H9 (cell line): ENCODE data around the gene C1RL. TPM values are rescaled to one million over a fixed set of nuclear protein-coding genes. Genes with fewer than 3 reads are reported as not detected.

Experiments used
- DNase-seq: peaks from one replicate; pipeline ENCODE4 v3.0.0-alpha.2; 2017
- H2AFZ ChIP-seq: one replicate; pipeline ENCODE4 v1.6.1; 2013; ENCODE audit warnings: mild to moderate bottlenecking, low read length, control low read depth, moderate library complexity
- H2AK5ac ChIP-seq: 2 replicates; pipeline ENCODE4 v1.6.1; 2013; ENCODE audit warnings: low read length, control low read depth, mixed read lengths; ENCODE audit not compliant: insufficient read length
- H2BK120ac ChIP-seq: one replicate; pipeline ENCODE4 v1.6.1; 2013; ENCODE audit warnings: low read depth, mild to moderate bottlenecking, low read length, control low read depth, inconsistent platforms; ENCODE audit not compliant: poor library complexity, severe bottlenecking
- H2BK12ac ChIP-seq: 2 replicates; pipeline ENCODE4 v1.6.1; 2013; ENCODE audit warnings: low read length, control low read depth, mixed read lengths, low read depth; ENCODE audit not compliant: insufficient read length
- H2BK15ac ChIP-seq: 2 replicates; pipeline ENCODE4 v1.6.1; 2013; ENCODE audit warnings: low read depth, low read length, control low read depth
- H2BK20ac ChIP-seq: one replicate; pipeline ENCODE4 v1.6.1; 2013; ENCODE audit warnings: low read depth, mild to moderate bottlenecking, low read length, control low read depth, inconsistent platforms; ENCODE audit not compliant: poor library complexity, severe bottlenecking
- H2BK5ac ChIP-seq: 2 replicates; pipeline ENCODE4 v1.6.1; 2013; ENCODE audit warnings: low read length, control low read depth, mixed read lengths; ENCODE audit not compliant: insufficient read length
- H3K14ac ChIP-seq: 2 replicates; pipeline ENCODE4 v1.6.1; 2013; ENCODE audit warnings: low read length, control low read depth; ENCODE audit not compliant: insufficient read depth
- H3K18ac ChIP-seq: 2 replicates; pipeline ENCODE4 v1.6.1; 2013; ENCODE audit warnings: low read depth, mild to moderate bottlenecking, mixed read lengths, low read length, control low read depth; ENCODE audit not compliant: insufficient read length
- H3K23ac ChIP-seq: 2 replicates; pipeline ENCODE4 v1.6.1; 2013; ENCODE audit warnings: low read length, control low read depth, mixed read lengths, low read depth; ENCODE audit not compliant: insufficient read length
- H3K23me2 ChIP-seq: 2 replicates; pipeline ENCODE4 v1.6.1; 2013; ENCODE audit warnings: low read depth, mild to moderate bottlenecking, mixed read lengths, low read length, control low read depth; ENCODE audit not compliant: insufficient read length, poor library complexity, severe bottlenecking
- H3K27ac ChIP-seq: 2 replicates; pipeline ENCODE4 v1.5.1; 2013; ENCODE audit warnings: low read length, control low read depth, mixed read lengths, low read depth; ENCODE audit not compliant: insufficient read length
- H3K27me3 ChIP-seq: 2 replicates; pipeline ENCODE4 v1.6.1; 2013; ENCODE audit warnings: low read length, control low read depth, inconsistent platforms; ENCODE audit not compliant: insufficient read depth
- H3K4ac ChIP-seq: 2 replicates; pipeline ENCODE4 v1.6.1; 2013; ENCODE audit warnings: low read depth, mild to moderate bottlenecking, control low read depth, inconsistent platforms, low read length, moderate library complexity
- H3K4me1 ChIP-seq: 2 replicates; pipeline ENCODE4 v1.6.1; 2013; ENCODE audit warnings: low read length, control low read depth, inconsistent platforms; ENCODE audit not compliant: insufficient read depth
- H3K4me2 ChIP-seq: 2 replicates; pipeline ENCODE4 v1.6.1; 2013; ENCODE audit warnings: low read length, control low read depth, mixed read lengths; ENCODE audit not compliant: insufficient read length, insufficient read depth
- H3K56ac ChIP-seq: 2 replicates; pipeline ENCODE4 v1.6.1; 2013; ENCODE audit warnings: low read depth, mild to moderate bottlenecking, mixed read lengths, low read length, control low read depth; ENCODE audit not compliant: insufficient read length
- H3K79me1 ChIP-seq: 2 replicates; pipeline ENCODE4 v1.6.1; 2013; ENCODE audit warnings: low read depth, mild to moderate bottlenecking, moderate library complexity, low read length, control low read depth, inconsistent platforms; ENCODE audit not compliant: insufficient read depth, poor library complexity, severe bottlenecking
- H3K79me2 ChIP-seq: 2 replicates; pipeline ENCODE4 v1.6.1; 2013; ENCODE audit warnings: low read length, control low read depth, inconsistent platforms; ENCODE audit not compliant: insufficient read depth
- H3K9ac ChIP-seq: 2 replicates; pipeline ENCODE4 v1.6.1; 2013; ENCODE audit warnings: low read length, control low read depth, mixed read lengths; ENCODE audit not compliant: insufficient read length; ENCODE audit errors: extremely low read depth
- H3K9me3 ChIP-seq: one replicate; pipeline ENCODE4 v1.6.1; 2013; ENCODE audit warnings: low read depth, low read length, inconsistent platforms; ENCODE audit not compliant: control insufficient read depth
- H3T11ph ChIP-seq: one replicate; pipeline ENCODE4 v1.6.1; 2013; ENCODE audit warnings: mild to moderate bottlenecking, low read length, control low read depth, inconsistent platforms
- H4K20me1 ChIP-seq: one replicate; pipeline ENCODE4 v1.6.1; 2013; ENCODE audit not compliant: control insufficient read depth, insufficient read length, insufficient read depth
- H4K5ac ChIP-seq: 2 replicates; pipeline ENCODE4 v1.6.1; 2013; ENCODE audit warnings: low read depth, mild to moderate bottlenecking, mixed read lengths, low read length, control low read depth; ENCODE audit not compliant: insufficient read length
- H4K8ac ChIP-seq: replicated peaks from 2 replicates; pipeline ENCODE4 v1.6.1; 2013; ENCODE audit warnings: low read length, control low read depth, mixed read lengths, low read depth; ENCODE audit not compliant: insufficient read length
- H4K91ac ChIP-seq: 2 replicates; pipeline ENCODE4 v1.6.1; 2013; ENCODE audit warnings: low read depth, mild to moderate bottlenecking, moderate library complexity, mixed read lengths, low read length, control low read depth; ENCODE audit not compliant: insufficient read length
- H3K27ac Mint-ChIP-seq, 3 experiments: 2 replicates in 2 of 3; 3 replicates in 1 of 3; pipeline ENCODE4 v1.8.0; 2020 to 2021; ENCODE audit warnings: mixed read lengths in 3 of 3, mild to moderate bottlenecking in 1 of 3, moderate library complexity in 1 of 3
- H3K27me3 Mint-ChIP-seq: 2 replicates; pipeline ENCODE4 v1.8.0; 2021; ENCODE audit warnings: low read depth, mild to moderate bottlenecking, moderate library complexity, mixed read lengths
- H3K36me3 Mint-ChIP-seq, 3 experiments: 2 replicates in 2 of 3; 3 replicates in 1 of 3; pipeline ENCODE4 v1.8.0; 2020 to 2021; ENCODE audit warnings: low read depth in 3 of 3, mixed read lengths in 3 of 3; ENCODE audit not compliant: insufficient read depth in 1 of 3
- H3K4me1 Mint-ChIP-seq, 2 experiments: 2 replicates each; pipeline ENCODE4 v1.8.0; 2020; ENCODE audit warnings: mixed read lengths in 2 of 2
- H3K4me3 Mint-ChIP-seq, 2 experiments: 2 replicates in 1 of 2; 3 replicates in 1 of 2; pipeline ENCODE4 v1.8.0; 2020 to 2021; ENCODE audit warnings: mild to moderate bottlenecking in 2 of 2, mixed read lengths in 2 of 2, moderate library complexity in 1 of 2
- H3K9me3 Mint-ChIP-seq, 2 experiments: 2 replicates in 1 of 2; 3 replicates in 1 of 2; pipeline ENCODE4 v1.8.0; 2020; ENCODE audit warnings: mild to moderate bottlenecking in 2 of 2, mixed read lengths in 2 of 2, moderate library complexity in 1 of 2
- CTCF ChIP-seq: fragments of 200-600 bp; sonication (generic); conservative IDR thresholded peaks from 3 replicates; pipeline ENCODE4 v1.8.0; 2021; ENCODE audit warnings: antibody characterized with exemption, mild to moderate bottlenecking
- WGBS: extraction: QIAGEN DNeasy Blood & Tissue Kit; methylation state at CpG from one replicate; pipeline ENCODE4 v1.1.7; 2013; ENCODE audit warnings: missing lambda C conversion rate, low lambda C conversion rate, mixed read lengths; ENCODE audit not compliant: insufficient read length; ENCODE audit errors: extremely low coverage; 5-methylcytosine and 5-hydroxymethylcytosine counted together
- total RNA-seq: library from RNA; stranded (reverse); gene quantifications from 2 replicates; pipeline ENCODE4 v1.2.1, GENCODE V29; 2021

Gene C1RL
- total RNA-seq, 1 experiment from 2014 or later: 15.1 TPM

- H3K4me2 ChIP-seq: no peak overlapping the region
- no peak overlapping the region for H3K56ac ChIP-seq
- H3K4ac ChIP-seq: no peak overlapping the region
- H2BK20ac ChIP-seq: no peak overlapping the region
- H3K27me3 ChIP-seq: no peaks in the 10 kb centered on the region
- no peak overlapping the region for H2AK5ac ChIP-seq
- H2AFZ ChIP-seq: no peak overlapping the region
- no peaks in the 10 kb centered on the region for H3K4me1 ChIP-seq
- H4K8ac ChIP-seq: no peak overlapping the region
- no peak overlapping the region for H4K91ac ChIP-seq
- Mint-ChIP-seq H3K4me3 (no peak overlapping the region), H3K9me3 (no peaks in the 10 kb centered on the region), H3K27me3 (peaks cover 8% of the 10 kb centered on the region), H3K27ac (no peak overlapping the region), H3K4me1 (peaks cover 0 to 5% of the 10 kb centered on the region in 2 experiments; a peak in 2 of 4 replicates), H3K36me3 (no peaks in the 10 kb centered on the region)
- no peak for DNase-seq
- TF ChIP-seq CTCF: no peak
- no peak overlapping the region for H3T11ph ChIP-seq
- no peaks in the 10 kb centered on the region for H3K23me2 ChIP-seq
- H3K79me1 ChIP-seq: no peaks in the 10 kb centered on the region
- no peak overlapping the region for H3K14ac ChIP-seq
- H2BK120ac ChIP-seq: no peak overlapping the region
- no peak overlapping the region for H2BK12ac ChIP-seq
- H4K5ac ChIP-seq: no peak overlapping the region
- no peak overlapping the region for H2BK15ac ChIP-seq
- H3K9me3 ChIP-seq: no peaks in the 10 kb centered on the region
- no peak overlapping the region for H3K23ac ChIP-seq
- no CpG with 5 or more reads among the region's 6 CpGs for WGBS
- no peak overlapping the region for H2BK5ac ChIP-seq
- no peak overlapping the region for H3K9ac ChIP-seq
- H4K20me1 ChIP-seq: no peaks in the 10 kb centered on the region
- no peak overlapping the region for H3K18ac ChIP-seq
- no peak overlapping the region for H3K27ac ChIP-seq
- no peaks in the 10 kb centered on the region for H3K79me2 ChIP-seq
These were observed 5.8 kb upstream of the C1RL start for GRCh38 chr12:7114851-7115250.
